NCI-H345 (cell line): ENCODE measurements around the gene OGFR.

ENCODE experiments used
- DNase-seq: peaks from one replicate; lab custom pipeline; 2025; lab: John Stamatoyannopoulos, UW

Gene OGFR

GRCh38 chr20:62782149-62782892 lies 22.3 kb upstream of the OGFR start:
- no peak for DNase-seq

GRCh38 chr20:62782893-62783278 lies 21.7 kb upstream of the OGFR start:
- DNase-seq: no peak

- DNase-seq: no peak
Measured at GRCh38 chr20:62784497-62784896, 20.1 kb upstream of the OGFR start.

GRCh38 chr20:62785393-62785792 lies 19.2 kb upstream of the OGFR start:
- no peak for DNase-seq

GRCh38 chr20:62786157-62786556 lies 18.5 kb upstream of the OGFR start:
- no peak for DNase-seq

GRCh38 chr20:62787321-62787720 lies 17.3 kb upstream of the OGFR start:
- no peak for DNase-seq

- DNase-seq: peak; percentile 22
Measured at GRCh38 chr20:62787866-62788265, 16.8 kb upstream of the OGFR start.

- no peak for DNase-seq
Measured at GRCh38 chr20:62788607-62789006, 16.0 kb upstream of the OGFR start.

GRCh38 chr20:62790075-62790474 lies 14.6 kb upstream of the OGFR start:
- DNase-seq: no peak

- DNase-seq: peak; percentile 93
Measured at GRCh38 chr20:62791301-62792181, 13.1 kb upstream of the OGFR start.

GRCh38 chr20:62792182-62792939 lies 12.3 kb upstream of the OGFR start:
- no peak for DNase-seq

- DNase-seq: peak; percentile 87
Measured at GRCh38 chr20:62792940-62793756, 11.5 kb upstream of the OGFR start.

GRCh38 chr20:62793757-62794006 lies 11.0 kb upstream of the OGFR start:
- DNase-seq: no peak

- DNase-seq: peak; percentile 98
Measured at GRCh38 chr20:62794007-62794724, 10.5 kb upstream of the OGFR start.

GRCh38 chr20:62795023-62795761 lies 9.4 kb upstream of the OGFR start:
- DNase-seq: peak; percentile 89

GRCh38 chr20:62796699-62797491 lies 7.7 kb upstream of the OGFR start:
- no peak for DNase-seq

- no peak for DNase-seq
Measured at GRCh38 chr20:62797671-62798532, 6.7 kb upstream of the OGFR start.

GRCh38 chr20:62799036-62799435 lies 5.6 kb upstream of the OGFR start:
- no peak for DNase-seq

GRCh38 chr20:62799459-62799858 lies 5.2 kb upstream of the OGFR start:
- no peak for DNase-seq
